Glutamatergic neuron (in vitro differentiated cells): ENCODE results near the gene C19orf33. TPM values are rescaled to one million over a fixed set of nuclear protein-coding genes. Genes with fewer than 3 reads are reported as not detected.

Source experiments
- DNase-seq: peaks from one replicate; pipeline ENCODE4 v3.0.0; 2022
- H3K27ac Mint-ChIP-seq: one replicate; pipeline ENCODE4 v1.8.0; 2020; ENCODE audit warnings: mild to moderate bottlenecking, mixed read lengths, inconsistent platforms; ENCODE audit not compliant: unreplicated experiment
- H3K27me3 Mint-ChIP-seq: one replicate; pipeline ENCODE4 v1.8.0; 2020; ENCODE audit warnings: mild to moderate bottlenecking, moderate library complexity, mixed read lengths, inconsistent platforms; ENCODE audit not compliant: unreplicated experiment
- H3K36me3 Mint-ChIP-seq: one replicate; pipeline ENCODE4 v1.8.0; 2020; ENCODE audit warnings: mild to moderate bottlenecking, mixed read lengths, inconsistent platforms; ENCODE audit not compliant: unreplicated experiment
- H3K4me1 Mint-ChIP-seq: one replicate; pipeline ENCODE4 v1.8.0; 2020; ENCODE audit warnings: mild to moderate bottlenecking, low read depth, mixed read lengths, inconsistent platforms; ENCODE audit not compliant: unreplicated experiment
- H3K4me3 Mint-ChIP-seq: one replicate; pipeline ENCODE4 v1.8.0; 2020; ENCODE audit warnings: mild to moderate bottlenecking, mixed read lengths, inconsistent platforms; ENCODE audit not compliant: unreplicated experiment
- H3K9me3 Mint-ChIP-seq: one replicate; pipeline ENCODE4 v1.8.0; 2020; ENCODE audit warnings: mild to moderate bottlenecking, moderate library complexity, mixed read lengths, inconsistent platforms; ENCODE audit not compliant: unreplicated experiment
- total RNA-seq: library from RNA; stranded (reverse); fragmentation: NEBNext Ultra II Directional; extraction: Animal tissue kit (Norgen Biotek cat#: 25700); gene quantifications from one replicate; pipeline ENCODE4 v1.2.1, GENCODE V29; 2021; ENCODE audit not compliant: unreplicated experiment
- TF ChIP-seq, protein P1 (sequence below): fragments of 200-600 bp; sonication (generic); IDR thresholded peaks from one replicate; pipeline ENCODE4 v1.5.0; 2021; ENCODE audit not compliant: partially characterized antibody, unreplicated experiment

C19orf33 gene
- total RNA-seq, 1 donor from 2014 or later = 1.1 TPM

GRCh38 chr19:38280030-38280921 is 23.8 kb upstream of the C19orf33 start:
- no peak for DNase-seq
- TF ChIP-seq, protein P1, sequence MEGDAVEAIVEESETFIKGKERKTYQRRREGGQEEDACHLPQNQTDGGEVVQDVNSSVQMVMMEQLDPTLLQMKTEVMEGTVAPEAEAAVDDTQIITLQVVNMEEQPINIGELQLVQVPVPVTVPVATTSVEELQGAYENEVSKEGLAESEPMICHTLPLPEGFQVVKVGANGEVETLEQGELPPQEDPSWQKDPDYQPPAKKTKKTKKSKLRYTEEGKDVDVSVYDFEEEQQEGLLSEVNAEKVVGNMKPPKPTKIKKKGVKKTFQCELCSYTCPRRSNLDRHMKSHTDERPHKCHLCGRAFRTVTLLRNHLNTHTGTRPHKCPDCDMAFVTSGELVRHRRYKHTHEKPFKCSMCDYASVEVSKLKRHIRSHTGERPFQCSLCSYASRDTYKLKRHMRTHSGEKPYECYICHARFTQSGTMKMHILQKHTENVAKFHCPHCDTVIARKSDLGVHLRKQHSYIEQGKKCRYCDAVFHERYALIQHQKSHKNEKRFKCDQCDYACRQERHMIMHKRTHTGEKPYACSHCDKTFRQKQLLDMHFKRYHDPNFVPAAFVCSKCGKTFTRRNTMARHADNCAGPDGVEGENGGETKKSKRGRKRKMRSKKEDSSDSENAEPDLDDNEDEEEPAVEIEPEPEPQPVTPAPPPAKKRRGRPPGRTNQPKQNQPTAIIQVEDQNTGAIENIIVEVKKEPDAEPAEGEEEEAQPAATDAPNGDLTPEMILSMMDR = no peak
- Mint-ChIP-seq H3K36me3 (no peaks in the 10 kb centered on the region), H3K4me3 (no peak overlapping the region), H3K9me3 (peaks cover 3% of the 10 kb centered on the region), H3K27ac (no peak overlapping the region), H3K27me3 (no peaks in the 10 kb centered on the region), H3K4me1 (no peaks in the 10 kb centered on the region)

DNA sequence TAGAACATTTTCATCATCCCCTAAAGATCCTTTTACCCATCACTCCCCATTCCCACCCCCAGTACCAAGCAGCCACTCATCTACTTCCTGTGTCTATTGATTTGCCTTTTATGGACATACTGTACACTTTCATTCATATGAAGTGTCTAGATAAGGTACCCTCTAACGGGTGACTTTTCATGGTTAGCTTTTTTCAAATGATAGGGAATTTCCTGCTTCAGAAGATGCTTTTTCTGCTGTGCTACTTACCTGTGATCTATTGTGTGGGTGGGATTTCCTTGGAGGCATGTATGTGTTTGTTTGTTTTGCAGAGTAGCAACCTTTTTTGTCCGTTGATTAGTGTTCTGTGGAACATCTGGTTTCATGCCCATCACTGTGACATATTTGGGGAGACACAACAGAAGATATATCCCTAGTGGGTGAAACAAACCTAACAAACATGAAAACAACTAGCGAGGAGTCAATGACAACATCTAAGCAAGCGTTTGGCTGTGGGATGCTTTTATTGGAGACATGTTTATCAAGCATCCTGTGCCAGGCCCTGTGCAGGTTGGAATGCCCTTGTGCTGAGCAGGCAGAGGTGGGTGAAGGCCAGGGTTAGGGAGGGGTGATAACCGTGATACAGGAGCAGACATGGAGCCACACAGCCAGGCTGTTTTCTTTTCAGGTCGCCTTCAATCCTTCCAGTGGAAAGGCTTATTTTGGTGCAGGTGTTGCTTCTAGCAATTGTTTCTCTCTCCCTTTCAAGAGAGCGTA is 22.1 kb upstream of the C19orf33 start:
- H3K36me3 Mint-ChIP-seq = no peaks in the 10 kb centered on the region
- DNase-seq = no peak
- TF ChIP-seq, protein P1 = no peak
- H3K27ac Mint-ChIP-seq = no peak overlapping the region
- peaks cover 10% of the 10 kb centered on the region for H3K4me1 Mint-ChIP-seq
- H3K27me3 Mint-ChIP-seq = no peaks in the 10 kb centered on the region
- no peaks in the 10 kb centered on the region for H3K9me3 Mint-ChIP-seq
- no peak overlapping the region for H3K4me3 Mint-ChIP-seq

DNA sequence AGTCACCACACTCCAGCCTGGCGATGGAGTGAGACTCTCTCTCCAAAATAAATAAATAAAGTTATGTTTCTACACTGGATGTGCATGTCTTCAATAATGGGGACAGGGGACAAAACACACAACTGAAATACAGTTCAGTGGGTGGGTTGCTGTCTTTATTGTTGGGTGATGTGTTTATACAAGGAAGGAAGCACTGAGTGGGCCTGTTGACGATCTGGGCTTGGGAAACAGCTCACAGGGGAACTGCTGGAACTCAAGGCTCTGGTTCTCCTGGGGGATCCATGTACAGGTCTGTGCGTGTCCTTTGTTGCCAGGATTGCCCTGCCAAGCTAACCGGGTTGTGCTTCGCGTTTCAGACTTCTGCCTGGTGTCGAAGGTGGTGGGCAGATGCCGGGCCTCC is 20.8 kb upstream of the C19orf33 start:
- Mint-ChIP-seq H3K4me1 (peaks cover 13% of the 10 kb centered on the region), H3K27me3 (peaks cover 2% of the 10 kb centered on the region), H3K4me3 (no peak overlapping the region), H3K27ac (no peak overlapping the region), H3K36me3 (no peaks in the 10 kb centered on the region), H3K9me3 (no peaks in the 10 kb centered on the region)
- no peak for DNase-seq
- TF ChIP-seq, protein P1 = no peak

DNA sequence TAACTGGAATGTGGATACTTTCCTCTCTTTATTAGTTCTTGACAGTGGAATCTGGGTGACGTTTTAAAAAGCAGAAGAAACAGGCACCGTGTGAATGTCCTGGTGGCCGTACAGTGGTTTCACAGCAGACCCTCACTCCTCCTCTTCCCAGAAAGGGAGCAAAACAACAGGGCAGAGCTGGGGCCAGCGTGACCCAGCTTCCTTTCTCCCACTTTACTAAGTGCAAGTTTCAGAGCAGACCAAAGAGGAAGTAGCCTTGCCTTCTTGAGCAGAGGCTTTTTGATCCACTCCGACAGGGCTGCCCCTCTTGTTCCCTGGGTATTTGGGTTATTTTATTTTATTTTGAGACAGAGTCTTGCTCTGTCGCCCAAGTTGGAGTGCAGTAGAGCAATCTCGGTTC is 19.6 kb upstream of the C19orf33 start:
- Mint-ChIP-seq H3K36me3 (no peaks in the 10 kb centered on the region), H3K4me3 (no peak overlapping the region), H3K27ac (no peak overlapping the region), H3K27me3 (peaks cover 2% of the 10 kb centered on the region), H3K9me3 (no peaks in the 10 kb centered on the region), H3K4me1 (peaks cover 13% of the 10 kb centered on the region)
- no peak for DNase-seq
- TF ChIP-seq, protein P1 = no peak
